HG03159 (cell line): ENCODE measurements around the gene EXT2.

Experiments
- ATAC-seq: cut with Tn5 transposase; IDR thresholded peaks from one replicate; pipeline ENCODE4 v1.9.1; 2021; ENCODE audit warnings: mild to moderate bottlenecking, moderate library complexity; ENCODE audit not compliant: unreplicated experiment

The EXT2 gene

GRCh38 chr11:44095506-44096359, at the start of gene EXT2:
Gene EXT2 (plus strand): TSS chr11:44095678. CDS start chr11:44107713, 12,035 bp downstream.
- peak; percentile 93 for ATAC-seq

GRCh38 chr11:44046182-44046581, 49.3 kb upstream of the EXT2 start:
- ATAC-seq, result no peak

- ATAC-seq, result no peak
Observed at GRCh38 chr11:44047298-44047697, 48.2 kb upstream of the EXT2 start.

- ATAC-seq, result no peak
Observed at GRCh38 chr11:44047931-44048431, 47.5 kb upstream of the EXT2 start, which contains the start of gene ACCSL. Gene ACCSL (plus strand): TSS chr11:44047981. CDS start chr11:44048037, 56 bp downstream.

- no peak for ATAC-seq
Observed at GRCh38 chr11:44049832-44050231, 45.6 kb upstream of the EXT2 start.

- ATAC-seq, result no peak
Observed at GRCh38 chr11:44051171-44051570, 44.3 kb upstream of the EXT2 start.

GRCh38 chr11:44057340-44057739, 38.1 kb upstream of the EXT2 start:
- ATAC-seq, result no peak

- ATAC-seq, result no peak
Observed at GRCh38 chr11:44058275-44058674, 37.2 kb upstream of the EXT2 start.

GRCh38 chr11:44065161-44065661, 30.3 kb upstream of the EXT2 start:
- no peak for ATAC-seq

- peak; percentile 97 for ATAC-seq
Observed at GRCh38 chr11:44065841-44066731, 29.4 kb upstream of the EXT2 start, which contains the start of gene ACCS. Gene ACCS (plus strand): TSS chr11:44066270. CDS start chr11:44067628, 1,358 bp downstream.

- no peak for ATAC-seq
Observed at GRCh38 chr11:44066732-44067141, 28.7 kb upstream of the EXT2 start.

GRCh38 chr11:44067266-44067665, 28.2 kb upstream of the EXT2 start:
- no peak for ATAC-seq

GRCh38 chr11:44068180-44068579, 27.3 kb upstream of the EXT2 start:
- ATAC-seq, result no peak

GRCh38 chr11:44071157-44071556, 24.3 kb upstream of the EXT2 start:
- ATAC-seq, result no peak

- ATAC-seq, result no peak
Observed at GRCh38 chr11:44072757-44073658, 22.5 kb upstream of the EXT2 start.

- ATAC-seq, result no peak
Observed at GRCh38 chr11:44078794-44079193, 16.7 kb upstream of the EXT2 start.

- ATAC-seq, result no peak
Observed at GRCh38 chr11:44079376-44079775, 16.1 kb upstream of the EXT2 start.

- no peak for ATAC-seq
Observed at GRCh38 chr11:44080951-44081350, 14.5 kb upstream of the EXT2 start.

GRCh38 chr11:44082645-44083044, 12.8 kb upstream of the EXT2 start:
- ATAC-seq, result no peak

- no peak for ATAC-seq
Observed at GRCh38 chr11:44083433-44083832, 12.0 kb upstream of the EXT2 start.
